Neural cell (in vitro differentiated cells): ENCODE measurements around the gene KIF13A. TPM values are rescaled to one million over a fixed set of nuclear protein-coding genes. Genes with fewer than 3 reads are reported as not detected.

Source experiments
- H2AFZ ChIP-seq: fragments of 200-600, 300-800 bp; sonication (generic), shearing (Covaris generic); 2 replicates; pipeline ENCODE4 v1.6.0; 2014; ENCODE audit warnings: low read depth, mild to moderate bottlenecking, antibody characterized with exemption, low read length, moderate library complexity
- H3F3A ChIP-seq: fragments of 200-600 bp; shearing (Covaris generic); 2 replicates; pipeline ENCODE4 v1.6.1; 2016; ENCODE audit warnings: mild to moderate bottlenecking, moderate library complexity, mixed read lengths, antibody characterized with exemption, low read length; ENCODE audit not compliant: insufficient read depth, poor library complexity, severe bottlenecking
- H3K27ac ChIP-seq: fragments of 200-600, 300-800 bp; sonication (generic), shearing (Covaris generic); 2 replicates; pipeline ENCODE4 v1.5.1; 2014; ENCODE audit warnings: mild to moderate bottlenecking, low read length, moderate library complexity
- H3K27me3 ChIP-seq: fragments of 300-800, 200-600 bp; sonication (generic), shearing (Covaris generic); 2 replicates; pipeline ENCODE4 v1.6.0; 2014; ENCODE audit warnings: mild to moderate bottlenecking, low read depth, low read length, moderate library complexity; ENCODE audit not compliant: insufficient read depth
- H3K36me3 ChIP-seq: fragments of 300-800, 200-600 bp; sonication (generic), shearing (Covaris generic); 2 replicates; pipeline ENCODE4 v1.5.1; 2014; ENCODE audit warnings: mild to moderate bottlenecking, antibody characterized with exemption, low read length, moderate library complexity; ENCODE audit not compliant: insufficient read depth
- H3K4me2 ChIP-seq: fragments of 300-800, 200-600 bp; sonication (generic), shearing (Covaris generic); 2 replicates; pipeline ENCODE4 v1.6.0; 2014; ENCODE audit warnings: mild to moderate bottlenecking, low read length
- H3K4me3 ChIP-seq: fragments of 300-800, 200-600 bp; sonication (generic), shearing (Covaris generic); 2 replicates; pipeline ENCODE4 v1.5.1; 2014; ENCODE audit warnings: mild to moderate bottlenecking, low read length, moderate library complexity
- H3K79me2 ChIP-seq: fragments of 200-600 bp; shearing (Covaris generic); replicated peaks from 2 replicates; pipeline ENCODE4 v1.6.0; 2014; ENCODE audit warnings: mild to moderate bottlenecking, low read length, moderate library complexity; ENCODE audit not compliant: insufficient read depth
- H3K9ac ChIP-seq: fragments of 300-800, 200-600 bp; sonication (generic), shearing (Covaris generic); 2 replicates; pipeline ENCODE4 v1.6.1; 2016; ENCODE audit warnings: mild to moderate bottlenecking, low read length, mixed read lengths
- H3K9me2 ChIP-seq: fragments of 200-600 bp; shearing (Covaris generic); 2 replicates; pipeline ENCODE4 v1.6.1; 2016; ENCODE audit warnings: mild to moderate bottlenecking, low read length, mixed read lengths; ENCODE audit not compliant: insufficient read depth
- H3K9me3 ChIP-seq: fragments of 200-600, 300-800 bp; sonication (generic), shearing (Covaris generic); 2 replicates; pipeline ENCODE4 v1.6.1; 2016; ENCODE audit warnings: mild to moderate bottlenecking, mixed run types, low read length, moderate library complexity, mixed read lengths
- H4K20me1 ChIP-seq: fragments of 200-600 bp; shearing (Covaris generic); 2 replicates; pipeline ENCODE4 v1.6.1; 2016; ENCODE audit warnings: mild to moderate bottlenecking, mixed run types; ENCODE audit not compliant: insufficient read depth
- EP300 ChIP-seq: fragments of 450-650 bp; conservative IDR thresholded peaks from 2 replicates; pipeline ENCODE4 v1.6.1; 2014; ENCODE audit warnings: antibody characterized with exemption, mild to moderate bottlenecking, moderate library complexity; ENCODE audit not compliant: poor library complexity, severe bottlenecking
- EZH2 ChIP-seq: fragments of 200-600, 300-800 bp; shearing (Covaris generic), sonication (generic); IDR thresholded peaks from 2 replicates; pipeline ENCODE4 v1.6.1; 2014; ENCODE audit warnings: antibody characterized with exemption, low read length, borderline replicate concordance, mild to moderate bottlenecking; ENCODE audit not compliant: insufficient read depth, poor library complexity, severe bottlenecking
- MXI1 ChIP-seq: fragments of 450-650 bp; conservative IDR thresholded peaks from 2 replicates; pipeline ENCODE4 v1.6.1; 2014; ENCODE audit warnings: antibody characterized with exemption, mild to moderate bottlenecking; ENCODE audit not compliant: poor library complexity, severe bottlenecking
- POLR2AphosphoS5 ChIP-seq: IDR thresholded peaks from 2 replicates; pipeline ENCODE4 v1.6.1; 2012
- RAD21 ChIP-seq: fragments of 450-650 bp; conservative IDR thresholded peaks from 2 replicates; pipeline ENCODE4 v1.6.1; 2014; ENCODE audit warnings: antibody characterized with exemption, mild to moderate bottlenecking, moderate library complexity
- REST ChIP-seq: IDR thresholded peaks from 2 replicates; pipeline ENCODE4 v1.6.1; 2012; ENCODE audit warnings: borderline replicate concordance
- SMC3 ChIP-seq: fragments of 450-650 bp; conservative IDR thresholded peaks from 2 replicates; pipeline ENCODE4 v1.6.1; 2014; ENCODE audit warnings: antibody characterized with exemption, mild to moderate bottlenecking, moderate library complexity; ENCODE audit not compliant: poor library complexity
- TAF1 ChIP-seq: IDR thresholded peaks from 2 replicates; pipeline ENCODE4 v1.6.1; 2012; ENCODE audit warnings: low read depth
- polyA plus RNA-seq: library from polyadenylated mRNA; depleted of rRNA; stranded (reverse); fragments of >200 nt; gene quantifications from 2 replicates; pipeline ENCODE4 v1.2.3, GENCODE V29; 2014
- TF ChIP-seq, protein P1 (sequence below): fragments of 450-650 bp; IDR thresholded peaks from 2 replicates; pipeline ENCODE4 v1.5.1; 2014; ENCODE audit warnings: antibody characterized with exemption, mild to moderate bottlenecking, moderate library complexity; ENCODE audit not compliant: poor library complexity, severe bottlenecking

KIF13A gene
- polyA plus RNA-seq, 1 donor from 2014 or later = 9.4 TPM

- Histone ChIP-seq H3K27ac (no peak overlapping the region), H3K36me3 (no peaks in the 10 kb centered on the region)
These were observed 161.1 kb downstream of the KIF13A start for GRCh38 chr6:17826301-17826700.

GRCh38 chr6:17820055-17820454 lies 167.4 kb downstream of the KIF13A start:
- Histone ChIP-seq H3K9me2 (no peaks in the 10 kb centered on the region), H3F3A (no peaks in the 10 kb centered on the region), H3K27ac (no peak overlapping the region), H3K79me2 (no peaks in the 10 kb centered on the region), H3K9me3 (no peaks in the 10 kb centered on the region), H3K4me3 (no peak overlapping the region), H3K36me3 (no peaks in the 10 kb centered on the region), H3K27me3 (no peaks in the 10 kb centered on the region), H4K20me1 (no peaks in the 10 kb centered on the region), H3K4me2 (no peak overlapping the region), H3K9ac (no peak overlapping the region), H2AFZ (no peak overlapping the region)
- TF ChIP-seq REST (no peak), MXI1 (no peak), TAF1 (no peak), EZH2 (no peak), SMC3 (no peak)

More at GRCh38 chr6:17826301-17826700, 161.1 kb downstream of the KIF13A start:
- Histone ChIP-seq H3F3A (no peaks in the 10 kb centered on the region), H3K9ac (no peak overlapping the region), H4K20me1 (no peaks in the 10 kb centered on the region), H3K9me3 (no peaks in the 10 kb centered on the region), H3K4me2 (no peak overlapping the region), H3K9me2 (no peaks in the 10 kb centered on the region), H3K27me3 (no peaks in the 10 kb centered on the region), H3K4me3 (no peak overlapping the region), H3K79me2 (no peaks in the 10 kb centered on the region), H2AFZ (no peak overlapping the region)
- TF ChIP-seq EP300 (no peak), POLR2AphosphoS5 (no peak), SMC3 (no peak), MXI1 (no peak), RAD21 (no peak), REST (no peak), TAF1 (no peak), EZH2 (no peak)
- TF ChIP-seq, protein P1, sequence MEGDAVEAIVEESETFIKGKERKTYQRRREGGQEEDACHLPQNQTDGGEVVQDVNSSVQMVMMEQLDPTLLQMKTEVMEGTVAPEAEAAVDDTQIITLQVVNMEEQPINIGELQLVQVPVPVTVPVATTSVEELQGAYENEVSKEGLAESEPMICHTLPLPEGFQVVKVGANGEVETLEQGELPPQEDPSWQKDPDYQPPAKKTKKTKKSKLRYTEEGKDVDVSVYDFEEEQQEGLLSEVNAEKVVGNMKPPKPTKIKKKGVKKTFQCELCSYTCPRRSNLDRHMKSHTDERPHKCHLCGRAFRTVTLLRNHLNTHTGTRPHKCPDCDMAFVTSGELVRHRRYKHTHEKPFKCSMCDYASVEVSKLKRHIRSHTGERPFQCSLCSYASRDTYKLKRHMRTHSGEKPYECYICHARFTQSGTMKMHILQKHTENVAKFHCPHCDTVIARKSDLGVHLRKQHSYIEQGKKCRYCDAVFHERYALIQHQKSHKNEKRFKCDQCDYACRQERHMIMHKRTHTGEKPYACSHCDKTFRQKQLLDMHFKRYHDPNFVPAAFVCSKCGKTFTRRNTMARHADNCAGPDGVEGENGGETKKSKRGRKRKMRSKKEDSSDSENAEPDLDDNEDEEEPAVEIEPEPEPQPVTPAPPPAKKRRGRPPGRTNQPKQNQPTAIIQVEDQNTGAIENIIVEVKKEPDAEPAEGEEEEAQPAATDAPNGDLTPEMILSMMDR = no peak
